ENCODE data around the gene GDF7.

DNA sequence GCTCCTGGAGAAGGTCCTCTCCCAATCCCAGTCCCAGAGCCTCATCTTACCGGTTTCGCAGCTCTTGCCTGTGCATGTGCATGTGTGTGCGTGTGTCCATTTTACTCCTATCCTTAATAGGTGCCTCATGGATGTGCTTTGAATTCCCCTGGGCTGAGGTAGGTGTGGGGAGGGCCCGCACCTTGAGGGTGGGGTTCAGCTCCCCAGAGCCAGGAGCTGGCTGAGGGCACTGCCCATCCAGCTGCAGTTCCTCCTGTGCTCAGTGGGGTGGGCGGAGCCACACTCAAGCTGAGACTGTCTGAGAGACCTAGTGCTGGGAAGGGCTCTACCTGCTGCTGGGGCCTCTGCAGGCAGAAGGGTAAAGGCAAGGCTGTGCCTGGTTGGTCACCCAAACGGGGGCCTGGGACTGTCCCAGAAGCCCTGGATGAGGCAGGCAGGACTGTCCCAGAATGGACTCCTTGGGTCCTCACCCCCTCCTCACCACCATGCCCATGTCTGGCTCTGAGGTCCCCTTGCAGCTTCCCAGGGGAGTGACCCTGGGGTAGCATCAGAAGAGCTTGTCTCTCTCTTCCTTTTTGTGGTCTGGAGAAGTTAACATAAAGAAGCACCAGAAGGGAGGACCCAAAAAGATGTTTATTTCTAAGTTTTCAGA is 8.9 kb downstream of the GDF7 start:
- TF ChIP-seq POLR2AphosphoS5 (IDR thresholded peaks at IDR 0.05; ENCODE audit: low read depth, low read length) (no peak), POLR2A (IDR thresholded peaks at IDR 0.05; ENCODE audit: low read depth, low read length) (no peak)
